Left ventricle myocardium inferior (tissue), 1 donor: ENCODE data around the gene CCDC188. TPM values are rescaled to one million over a fixed set of nuclear protein-coding genes. Genes with fewer than 3 reads are reported as not detected.

ENCODE experiments used
- DNase-seq: peaks from one replicate; pipeline ENCODE4 v3.0.0-alpha.2; 2020
- H3K27ac ChIP-seq: fragments of 200-600 bp; replicated peaks from 2 replicates; pipeline ENCODE4 v1.8.0; 2021
- H3K27me3 ChIP-seq: fragments of 200-600 bp; 2 replicates; pipeline ENCODE4 v1.8.0; 2021; ENCODE audit warnings: low read depth
- H3K36me3 ChIP-seq: fragments of 200-600 bp; 2 replicates; pipeline ENCODE4 v1.8.0; 2021
- H3K4me1 ChIP-seq: fragments of 200-600 bp; 2 replicates; pipeline ENCODE4 v1.8.0; 2021
- H3K4me3 ChIP-seq: fragments of 200-600 bp; 2 replicates; pipeline ENCODE4 v1.8.0; 2021; ENCODE audit warnings: mild to moderate bottlenecking, moderate library complexity
- H3K9me3 ChIP-seq: fragments of 200-600 bp; replicated peaks from 2 replicates; pipeline ENCODE4 v1.8.0; 2021
- CTCF ChIP-seq: fragments of 200-600 bp; IDR thresholded peaks from 2 replicates; pipeline ENCODE4 v1.8.0; 2021; ENCODE audit warnings: antibody characterized with exemption, mild to moderate bottlenecking, borderline replicate concordance
- intact Hi-C: fragments of 100-400 bp; cut with micrococcal nuclease; formaldehyde crosslinking; loops from one replicate; pipeline ENCODE4 v1.11.0; 2022
- total RNA-seq: library from RNA; stranded (reverse); fragmentation: NEBNext Ultra II Directional; extraction: Animal tissue kit (Norgen Biotek cat#: 25700); gene quantifications from one replicate; pipeline ENCODE4 v1.2.1, GENCODE V29; 2021
- donor health status: DM: no; HTN: yes; CAD: no; lungs with severe emphysema.

The CCDC188 gene
- total RNA-seq, 1 donor from 2014 or later, result not detected

DNA sequence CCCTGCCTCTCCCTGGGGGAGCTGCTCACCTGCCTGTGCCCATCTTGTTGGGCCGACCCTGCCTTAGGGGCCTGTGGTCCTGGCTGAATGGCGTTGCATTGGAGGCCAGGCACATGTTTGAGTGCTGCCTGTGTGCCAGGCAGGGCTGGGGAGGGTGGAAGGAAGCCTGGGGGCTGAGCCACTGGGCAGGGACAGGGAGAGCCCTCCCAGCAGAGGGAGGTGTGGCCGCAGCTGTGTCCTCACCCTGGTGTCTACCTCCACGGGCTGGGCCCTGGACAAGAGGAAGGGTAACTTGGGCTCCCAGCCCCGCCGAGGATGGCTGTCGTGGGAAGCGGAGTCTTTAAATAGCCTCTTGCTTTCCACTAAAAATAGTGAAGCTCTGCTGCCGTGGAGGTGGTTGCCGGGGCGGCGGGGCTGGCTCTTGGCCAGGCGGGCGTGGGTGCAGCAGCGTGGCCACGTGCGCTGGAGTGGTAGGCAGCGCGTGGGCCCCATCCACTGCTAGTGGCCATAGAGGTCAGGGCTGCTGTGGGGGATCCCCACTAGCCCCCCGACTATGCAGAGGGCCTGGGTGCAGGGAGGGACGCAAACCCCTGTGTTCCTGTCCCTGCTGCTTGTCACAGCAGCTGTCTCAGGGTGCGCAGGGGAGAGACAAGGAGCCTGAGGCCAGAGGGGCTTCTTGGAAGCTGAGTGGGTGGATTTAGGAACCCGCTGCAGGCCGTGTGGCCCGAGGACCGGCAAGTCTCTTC, 13.0 kb downstream of the CCDC188 start:
- H3K27ac ChIP-seq, result peak overlapping the region; percentile 81
- no peaks in the 10 kb centered on the region for H3K9me3 ChIP-seq
- peak overlapping the region; percentile 44 for H3K4me3 ChIP-seq
- peak; percentile 9 for TF ChIP-seq CTCF
- H3K4me1 ChIP-seq, result peaks cover 61% of the 10 kb centered on the region
- peak; percentile 60 for DNase-seq
- H3K27me3 ChIP-seq, result no peaks in the 10 kb centered on the region
- peaks cover 17% of the 10 kb centered on the region for H3K36me3 ChIP-seq
- intact Hi-C loops, result no loop called here

GRCh38 chr22:20137113-20137512, 13.7 kb downstream of the CCDC188 start:
- Histone ChIP-seq H3K4me1 (peaks cover 69% of the 10 kb centered on the region), H3K9me3 (no peaks in the 10 kb centered on the region), H3K27ac (peak overlapping the region; percentile 81), H3K36me3 (peaks cover 17% of the 10 kb centered on the region), H3K27me3 (no peaks in the 10 kb centered on the region), H3K4me3 (peak overlapping the region; percentile 44)
- DNase-seq, result no peak
- no peak for TF ChIP-seq CTCF
- intact Hi-C loops, result no loop called here

- no peaks in the 10 kb centered on the region for H3K9me3 ChIP-seq
- H3K4me1 ChIP-seq, result peaks cover 72% of the 10 kb centered on the region
- no peak overlapping the region for H3K4me3 ChIP-seq
- no peaks in the 10 kb centered on the region for H3K27me3 ChIP-seq
- DNase-seq, result no peak
- H3K27ac ChIP-seq, result peak overlapping the region; percentile 81
- TF ChIP-seq CTCF, result no peak
- H3K36me3 ChIP-seq, result peaks cover 17% of the 10 kb centered on the region
- intact Hi-C loops, result no loop called here
Measured at GRCh38 chr22:20136603-20136873, 14.3 kb downstream of the CCDC188 start.

- H3K9me3 ChIP-seq, result no peaks in the 10 kb centered on the region
- TF ChIP-seq CTCF, result no peak
- intact Hi-C loops, result no loop called here
- DNase-seq, result no peak
- H3K27me3 ChIP-seq, result no peaks in the 10 kb centered on the region
- peak overlapping the region; percentile 7 for H3K4me3 ChIP-seq
- peak overlapping the region; percentile 52 for H3K27ac ChIP-seq
- peaks cover 76% of the 10 kb centered on the region for H3K4me1 ChIP-seq
- peaks cover 14% of the 10 kb centered on the region for H3K36me3 ChIP-seq
Measured at GRCh38 chr22:20135806-20136602, 14.9 kb downstream of the CCDC188 start.

- Histone ChIP-seq H3K27me3 (no peaks in the 10 kb centered on the region), H3K4me1 (peaks cover 84% of the 10 kb centered on the region), H3K36me3 (peaks cover 10% of the 10 kb centered on the region), H3K4me3 (peak overlapping the region; percentile 7), H3K9me3 (no peaks in the 10 kb centered on the region), H3K27ac (peak overlapping the region; percentile 52)
- TF ChIP-seq CTCF, result no peak
- DNase-seq, result no peak
- intact Hi-C loops, result no loop called here
Measured at GRCh38 chr22:20135265-20135664, 15.6 kb downstream of the CCDC188 start.
